ENCODE results near the gene AMMECR1.

GRCh38 chrX:110242371-110242770, 75.5 kb downstream of the AMMECR1 start:
- no peak for TF ChIP-seq CTCF (IDR thresholded peaks at IDR 0.05; ENCODE audit: low read length)
- no peak for TF ChIP-seq EZH2 (IDR thresholded peaks at IDR 0.05; ENCODE audit: borderline replicate concordance, low read length)
